Glomerular visceral epithelial cell (primary cell): ENCODE measurements around the gene SLPI.
A peak's percentile ranks its signal among the peaks of the same experiment; 100 is the strongest.

Experiments used
- DNase-seq: peaks from one replicate; pipeline ENCODE4 v3.0.0-alpha.2; 2016; ENCODE audit errors: extremely low spot score

Gene SLPI, protein sequence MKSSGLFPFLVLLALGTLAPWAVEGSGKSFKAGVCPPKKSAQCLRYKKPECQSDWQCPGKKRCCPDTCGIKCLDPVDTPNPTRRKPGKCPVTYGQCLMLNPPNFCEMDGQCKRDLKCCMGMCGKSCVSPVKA

DNA sequence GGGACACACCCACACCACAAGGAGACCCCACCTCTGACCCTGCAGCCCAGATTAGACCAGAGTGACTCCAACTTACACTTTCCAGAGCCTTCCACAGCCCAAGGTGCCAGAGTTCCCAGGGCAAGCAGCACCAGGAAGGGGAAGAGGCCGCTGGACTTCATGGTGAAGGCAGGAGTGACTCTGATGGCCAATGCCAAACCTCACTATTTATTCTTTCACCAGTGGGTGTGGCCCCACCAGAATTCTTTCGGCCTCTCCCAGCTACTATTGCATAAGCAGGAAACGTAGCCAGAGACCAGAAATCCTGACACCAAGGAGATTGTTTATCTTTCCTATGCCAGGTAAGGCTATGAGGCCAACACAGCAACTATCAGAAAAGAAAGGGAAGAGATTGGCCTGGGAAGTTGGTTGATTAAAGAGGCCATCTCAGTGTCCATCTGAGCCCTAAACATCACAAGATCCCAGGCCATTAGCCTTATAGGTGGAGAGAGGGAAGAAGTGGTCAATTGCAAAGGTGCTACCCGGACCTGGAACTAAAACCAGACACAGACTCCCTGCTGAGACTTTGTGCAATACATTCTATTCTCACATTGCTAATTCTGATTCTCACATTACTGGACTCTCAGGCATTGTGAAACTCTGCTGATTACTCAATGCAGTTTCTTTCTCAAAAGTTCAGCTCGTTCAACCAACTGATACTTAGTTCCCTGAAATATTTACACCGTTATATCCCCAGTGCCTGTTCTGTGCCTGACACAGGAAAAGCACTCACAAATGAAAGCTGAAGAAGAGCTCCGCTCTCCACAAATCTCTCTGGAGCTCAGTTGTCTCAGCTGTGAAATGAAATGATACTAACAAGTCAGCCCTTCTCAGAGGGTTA, at the start of gene SLPI:
SLPI (minus strand) TSS at position 182 of the 880 bp plus-strand sequence; CDS start at position 161, 21 bp downstream.
- no peak for DNase-seq

DNA sequence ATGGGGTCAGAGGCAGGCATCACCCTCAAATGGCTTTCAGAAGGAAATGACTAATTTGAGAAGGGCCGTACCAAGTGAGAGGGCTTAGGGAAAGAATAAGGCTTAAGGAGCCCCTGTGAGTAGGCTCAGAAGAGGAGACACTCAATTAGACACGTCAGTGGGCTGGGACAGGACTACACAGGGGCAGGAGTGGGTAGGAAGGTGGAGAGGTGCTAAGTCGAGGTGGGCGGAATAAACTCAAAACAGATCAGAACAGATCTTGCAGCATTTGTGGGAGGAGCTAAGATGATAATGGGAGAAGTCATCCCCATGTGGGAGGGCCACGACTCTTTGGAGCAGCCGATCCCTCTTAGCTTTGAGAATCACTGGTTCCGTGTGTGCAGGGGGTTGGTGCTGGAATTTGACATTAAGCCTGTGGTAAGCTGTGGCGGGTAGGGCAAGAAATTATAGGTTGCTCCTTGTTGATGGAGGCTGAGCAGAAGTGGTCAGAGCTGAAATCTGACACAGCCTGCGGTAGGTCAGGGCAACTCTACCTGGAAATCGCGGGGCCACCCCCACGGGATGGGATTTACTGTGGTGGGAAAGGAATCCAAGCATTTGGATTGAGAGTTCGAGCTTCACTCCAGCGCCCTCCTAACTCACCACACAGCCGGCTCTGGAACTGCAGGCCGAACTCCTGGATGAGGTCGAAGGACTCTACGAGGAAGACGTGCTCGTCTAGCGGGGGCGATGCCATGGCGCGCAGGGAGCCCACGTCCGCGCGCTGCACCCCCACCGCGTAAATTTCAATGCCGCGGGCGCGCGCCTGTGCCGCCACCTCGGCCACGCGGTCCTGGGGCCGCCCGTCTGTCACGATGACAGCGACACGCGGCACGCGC, 49.5 kb upstream of the SLPI start:
- DNase-seq = no peak

DNA sequence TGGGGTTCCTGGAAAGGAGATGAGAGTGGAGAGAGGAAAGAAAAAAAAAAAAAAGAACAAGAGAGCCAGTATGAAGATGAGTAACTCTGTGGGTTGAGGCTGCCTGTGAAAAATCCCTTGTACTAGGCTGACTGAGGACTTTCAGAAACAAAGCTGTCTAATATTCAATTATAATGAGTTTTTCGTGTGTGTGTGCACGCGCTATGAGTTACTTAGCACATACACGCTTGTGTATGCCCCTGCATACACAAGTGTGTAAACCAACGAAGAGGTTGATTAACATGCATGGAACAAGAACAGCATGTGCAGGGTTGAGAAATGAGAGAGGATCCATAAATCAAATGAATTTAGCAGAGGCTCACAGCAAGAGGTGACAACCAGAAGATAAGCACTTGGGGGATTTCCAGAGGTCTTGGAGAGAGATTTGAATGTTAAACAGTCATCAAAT, 47.5 kb upstream of the SLPI start:
- DNase-seq = no peak

DNA sequence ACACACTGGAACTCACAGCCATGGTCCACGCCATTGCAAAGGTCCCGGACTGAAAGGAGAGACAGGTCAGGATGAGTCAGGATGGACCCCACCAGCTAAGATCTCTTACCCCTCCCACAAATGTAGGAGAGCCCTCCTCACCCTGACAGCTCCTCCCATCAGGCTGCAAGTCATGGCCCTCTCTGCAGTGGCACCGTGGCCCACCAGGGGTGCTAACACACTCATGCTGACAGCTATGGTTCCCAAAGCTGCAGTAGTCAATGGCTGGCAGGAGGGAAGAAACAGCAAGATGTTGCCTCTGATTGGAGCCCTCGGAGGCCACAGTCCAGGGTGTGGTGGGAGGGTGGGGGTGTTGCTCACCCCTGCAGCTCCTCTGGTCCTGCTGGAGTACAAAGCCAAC, 46.6 kb upstream of the SLPI start:
- DNase-seq = peak; percentile 37

DNA sequence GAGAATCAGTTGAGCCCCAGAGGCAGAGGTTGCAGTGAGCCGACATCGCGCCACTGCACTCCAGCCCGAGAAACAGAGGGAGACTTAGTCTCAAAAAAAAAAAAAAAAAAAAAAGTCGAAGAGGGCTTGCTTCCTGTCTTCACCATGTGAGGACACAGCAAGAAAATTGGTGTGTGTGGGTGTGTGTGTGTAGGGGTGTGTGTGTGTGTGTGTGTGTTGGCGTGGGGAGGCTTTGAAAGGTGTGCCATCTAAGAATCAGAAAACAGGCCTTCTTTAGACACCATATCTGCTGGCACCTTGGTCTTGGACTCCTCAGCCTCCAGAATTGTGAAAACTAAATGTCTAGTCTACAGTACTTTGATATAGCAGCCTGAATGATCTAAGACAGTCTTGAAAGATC, 45.4 kb upstream of the SLPI start:
- no peak for DNase-seq

DNA sequence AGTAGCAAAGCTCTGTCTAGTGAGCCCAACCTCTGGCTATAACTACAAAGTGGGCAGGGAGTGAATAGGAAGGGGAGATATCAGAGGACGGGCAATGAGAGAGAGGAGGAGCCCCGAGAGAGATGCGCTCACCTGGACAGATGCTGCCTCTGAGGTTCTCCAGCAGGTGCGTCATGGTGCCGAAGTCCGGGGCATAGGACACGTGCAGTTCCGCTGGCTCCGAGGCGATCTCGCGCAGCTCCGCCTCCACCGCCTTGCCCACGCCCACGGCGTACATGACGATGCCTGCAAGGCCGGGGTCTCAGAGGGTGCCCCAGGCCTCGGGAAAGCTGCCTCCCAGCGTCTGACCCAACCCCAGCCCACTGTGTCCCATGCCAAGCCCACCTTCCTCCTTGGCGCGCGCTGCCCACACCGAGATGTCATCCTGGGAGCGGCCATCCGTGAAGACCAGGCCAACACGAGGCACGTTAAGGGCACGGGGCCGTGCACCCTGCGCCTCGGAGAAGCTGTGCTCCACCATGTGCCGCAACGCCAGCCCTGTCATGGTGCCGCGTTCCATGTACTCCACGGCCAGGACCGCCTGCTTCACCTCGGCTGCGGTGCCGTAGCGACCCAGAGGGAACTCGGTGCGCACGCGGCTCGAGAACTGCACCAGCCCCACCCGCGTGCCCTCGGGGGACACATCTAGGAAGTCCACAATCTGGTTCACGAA, 43.6 kb upstream of the SLPI start:
- no peak for DNase-seq

DNA sequence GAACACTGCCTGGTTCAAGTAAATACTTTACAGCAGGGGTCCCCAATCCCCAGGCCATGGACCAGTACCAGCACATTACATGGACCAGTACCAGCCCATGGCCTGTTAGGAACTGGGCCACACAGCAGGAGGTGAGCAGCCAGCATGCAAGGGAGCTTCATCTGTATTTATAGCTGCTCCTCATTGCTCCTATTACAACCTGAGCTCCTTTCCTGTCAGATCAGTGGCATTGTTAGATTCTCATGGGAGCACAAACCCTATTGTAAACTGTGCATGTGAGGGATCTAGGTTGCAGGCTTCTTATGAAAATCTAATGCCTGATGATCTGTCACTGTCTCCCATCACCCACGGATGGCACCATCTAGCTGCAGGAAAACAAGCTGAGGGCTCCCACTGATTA, 40.3 kb upstream of the SLPI start:
- DNase-seq = no peak

DNA sequence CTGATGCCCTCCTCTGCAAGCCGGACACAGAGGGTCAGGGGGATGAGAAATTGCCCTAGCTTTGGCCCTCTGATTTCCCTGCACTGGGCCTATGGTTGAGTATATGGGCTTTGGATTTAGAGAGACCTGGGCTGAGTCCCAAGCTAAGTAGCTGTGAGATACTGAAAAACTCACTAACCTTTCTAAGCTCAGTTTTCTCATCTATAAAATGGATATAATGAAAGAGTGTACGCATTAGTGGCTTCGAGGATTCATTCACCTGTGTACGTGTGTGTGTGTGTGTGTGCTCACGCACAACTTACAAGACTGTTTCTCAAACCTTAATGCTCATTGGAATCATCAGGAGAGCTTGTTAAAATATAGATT, 39.6 kb upstream of the SLPI start:
- DNase-seq = no peak

DNA sequence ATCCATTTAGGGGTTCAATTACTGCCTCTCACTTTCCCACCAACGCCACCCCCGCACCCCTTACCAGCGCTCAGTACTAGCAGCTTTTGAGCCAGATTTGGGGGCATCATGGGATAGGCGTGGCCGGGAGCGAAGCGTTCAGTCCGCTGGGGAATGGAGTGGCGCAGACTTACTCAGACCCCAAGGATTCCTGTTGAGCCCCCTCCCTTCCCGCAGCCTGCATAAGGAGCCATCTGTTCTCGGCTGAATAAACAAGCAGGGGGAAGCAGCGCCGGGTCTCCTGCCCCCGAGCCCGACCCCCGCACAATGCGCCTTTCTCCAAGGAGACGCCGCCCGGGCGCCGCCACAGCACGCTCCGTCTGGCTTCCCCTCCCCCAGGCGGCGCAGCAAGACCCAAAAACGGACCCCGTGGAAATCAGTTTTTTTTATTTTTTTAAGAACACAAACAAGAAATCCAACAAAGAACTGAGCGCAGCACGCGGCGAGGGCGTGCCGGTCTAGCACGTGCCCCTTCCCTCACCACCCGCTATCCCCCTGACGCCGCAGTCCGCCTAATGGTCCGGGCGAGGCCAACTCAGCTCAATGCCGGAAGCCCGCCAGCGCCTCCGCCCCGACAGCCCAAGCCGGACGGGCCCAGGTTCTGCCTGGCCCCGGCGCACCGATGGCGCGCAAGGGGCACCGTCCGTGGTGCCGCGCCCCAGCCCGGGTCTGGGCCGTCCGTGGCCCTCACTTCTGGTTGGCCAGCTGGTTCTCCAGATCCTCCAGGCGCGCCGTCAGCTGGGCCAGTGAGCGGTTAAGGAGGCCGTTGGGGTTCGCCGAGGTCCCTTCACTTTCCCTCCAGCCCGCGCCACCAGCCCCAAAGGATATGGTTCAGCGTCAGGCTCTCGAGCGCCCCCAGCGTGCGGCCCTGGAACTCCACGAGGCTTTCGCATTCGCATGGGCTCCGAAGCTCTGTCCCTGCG, 39.0 kb upstream of the SLPI start:
- DNase-seq = peak; percentile 82

DNA sequence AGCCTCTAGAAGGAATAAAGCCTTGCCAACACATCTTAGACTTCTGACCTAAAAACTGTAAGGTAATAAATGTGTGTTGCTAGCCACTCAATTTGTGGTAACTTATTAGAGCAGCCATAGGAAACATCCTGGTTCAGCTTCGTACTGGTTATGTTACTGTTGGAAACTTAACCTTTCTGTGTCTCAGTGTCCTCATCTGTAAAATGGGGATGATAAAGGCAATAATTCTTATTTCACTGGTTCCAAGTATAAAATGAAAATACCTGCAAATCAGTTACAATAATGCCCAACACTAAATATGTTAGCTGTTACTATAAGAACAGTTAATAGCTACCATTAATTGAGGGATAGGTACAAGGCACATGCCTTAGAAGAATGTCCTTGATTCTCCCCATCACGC, 38.0 kb upstream of the SLPI start:
- DNase-seq = no peak

DNA sequence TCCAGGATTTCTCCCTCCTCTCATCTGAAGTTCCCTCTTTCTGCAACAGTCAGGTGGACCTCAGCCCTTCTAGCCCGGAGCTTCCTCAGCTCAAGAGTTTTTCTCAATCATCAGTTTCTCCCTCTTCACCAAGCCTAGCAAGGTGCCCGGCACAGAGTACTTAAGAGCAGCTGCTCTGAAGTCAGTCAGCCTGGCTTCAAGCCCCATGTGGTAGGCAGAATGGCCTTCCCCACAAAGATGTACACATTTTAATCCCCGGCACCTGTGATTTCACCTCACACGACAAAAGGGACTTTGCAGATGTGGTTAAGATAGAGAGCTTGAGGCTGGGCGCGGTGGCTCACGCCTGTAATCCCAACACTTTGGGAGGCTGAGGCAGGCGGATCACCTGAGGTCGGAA, 37.2 kb upstream of the SLPI start:
- DNase-seq = no peak

DNA sequence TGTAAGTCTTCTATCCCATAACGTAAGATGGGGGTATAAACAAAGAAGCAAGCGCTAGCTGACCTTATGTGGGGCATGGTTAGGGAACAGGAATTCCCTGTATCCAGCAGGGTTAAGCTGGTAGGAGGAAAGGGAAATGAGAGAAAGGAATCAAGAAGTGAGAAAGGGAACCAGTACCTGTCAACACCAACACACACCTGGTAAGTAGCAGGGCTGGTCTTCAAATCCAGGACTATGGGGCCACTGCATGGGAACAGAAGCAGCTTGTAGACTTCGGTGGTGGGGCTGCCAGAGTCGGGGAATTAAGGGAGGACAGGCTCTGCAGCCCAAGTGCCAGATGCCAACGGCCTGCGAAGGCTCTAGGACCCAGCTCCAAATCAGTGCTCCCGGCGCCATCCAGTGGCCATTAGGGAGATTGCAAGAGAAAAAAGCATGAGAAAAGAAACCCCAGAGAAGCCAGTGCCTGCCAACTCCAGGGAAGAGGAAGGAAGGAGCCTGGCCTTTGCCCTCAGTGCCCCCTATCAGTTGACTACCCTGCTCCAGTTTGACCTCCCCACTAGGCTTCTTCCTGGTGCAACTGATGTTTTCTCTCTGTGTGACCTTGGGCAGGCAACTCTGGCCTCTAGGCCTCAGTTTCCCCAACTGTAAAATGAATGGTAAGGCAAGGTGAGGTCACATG, 36.5 kb upstream of the SLPI start:
- peak; percentile 86 for DNase-seq

DNA sequence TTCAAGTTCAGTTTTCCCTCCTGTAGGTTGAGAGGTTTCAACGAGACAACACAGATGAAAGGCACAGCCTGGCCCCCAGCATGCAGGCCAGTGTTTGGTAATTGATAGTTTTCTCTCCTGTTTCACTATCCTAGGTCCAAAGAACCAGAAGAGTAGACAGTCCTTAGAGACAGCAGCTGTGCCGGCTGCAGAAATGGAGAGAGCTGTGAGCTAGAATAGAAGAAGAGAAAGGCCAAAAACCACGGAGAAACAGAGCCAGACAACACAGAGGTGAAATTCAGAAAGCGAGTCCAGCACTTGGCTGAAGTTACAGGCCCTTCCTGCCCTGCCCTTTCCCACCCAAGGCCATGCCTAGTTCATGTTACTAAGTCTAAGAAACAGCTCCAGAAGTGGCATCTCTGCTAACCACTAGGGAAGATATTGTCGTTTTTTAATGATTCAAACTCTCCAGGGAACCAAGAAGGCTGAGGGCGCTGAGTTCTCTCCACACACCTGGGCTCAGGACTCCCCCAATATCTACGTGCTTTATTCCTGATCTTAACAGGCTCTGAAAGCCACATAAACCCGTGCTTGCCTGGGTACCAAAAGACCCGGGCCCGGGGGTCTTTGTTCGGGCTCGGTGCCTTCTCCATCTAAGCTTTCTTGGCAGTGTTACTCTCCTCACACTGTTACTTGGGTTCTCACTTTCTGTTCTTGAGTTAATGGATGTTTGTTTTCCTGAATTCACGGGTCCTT, 35.7 kb upstream of the SLPI start:
- DNase-seq = no peak

DNA sequence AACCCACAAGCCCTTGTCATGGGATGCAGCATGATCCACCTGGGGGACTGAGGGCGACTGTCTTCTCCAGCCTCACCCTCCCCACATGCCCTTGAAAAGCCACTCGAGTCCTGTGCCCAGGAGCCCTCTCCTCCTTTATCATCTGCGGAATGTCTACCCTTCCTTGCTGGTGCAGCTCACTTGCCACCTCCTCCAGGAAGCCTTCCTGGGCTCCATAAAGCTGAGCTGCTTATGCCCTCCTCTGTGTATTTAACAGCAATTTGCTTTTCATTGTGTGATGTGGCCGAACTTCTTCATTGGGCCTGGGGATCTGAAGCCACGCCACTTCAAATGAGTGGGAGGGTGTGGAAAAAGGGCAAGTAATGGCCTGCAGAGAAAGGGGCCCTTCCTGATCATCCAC, 34.5 kb upstream of the SLPI start:
- no peak for DNase-seq

DNA sequence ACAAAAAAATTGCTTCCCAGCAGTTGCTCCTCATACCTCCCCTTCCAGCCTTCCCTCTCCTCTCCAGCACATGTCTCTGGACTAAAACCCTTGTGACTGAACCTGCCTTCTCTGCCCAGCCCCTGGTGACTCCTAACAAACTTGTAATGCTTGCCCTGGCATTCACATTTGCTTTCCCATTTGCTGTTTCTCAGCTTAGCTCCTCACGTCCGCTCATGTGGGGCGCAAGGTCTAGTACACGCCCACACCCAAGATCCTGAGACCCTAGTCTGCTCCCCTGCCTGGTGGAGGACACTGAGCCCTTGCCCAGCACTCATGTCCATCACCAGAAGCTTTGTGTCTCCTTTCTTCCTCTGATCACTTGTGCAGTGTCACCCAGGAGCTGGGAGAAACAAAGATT, 34.0 kb upstream of the SLPI start:
- DNase-seq = no peak

DNA sequence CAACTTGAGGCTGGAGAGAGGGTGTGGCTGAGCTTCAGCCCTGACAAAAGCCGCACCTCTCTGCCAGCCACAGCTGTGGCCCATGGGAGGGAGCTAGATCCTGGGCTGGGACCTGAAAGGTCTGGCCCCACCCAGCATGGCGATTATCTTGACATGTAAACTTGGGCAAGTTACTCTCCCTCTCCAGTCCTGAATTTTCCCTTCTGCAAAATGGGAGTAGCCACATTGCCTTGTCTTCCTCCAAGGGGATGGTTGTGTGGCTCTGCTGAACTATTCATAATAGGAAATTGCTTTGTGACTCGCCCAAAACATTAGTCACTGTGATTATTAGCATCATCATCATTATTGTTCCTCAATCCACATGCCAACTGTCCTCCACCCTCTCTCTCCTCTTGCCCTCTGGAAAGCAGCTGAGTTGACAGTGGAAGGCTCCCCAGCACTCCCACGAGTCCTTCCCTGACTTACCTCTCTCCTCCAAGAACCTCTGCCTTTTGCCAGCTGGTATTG, 29.2 kb upstream of the SLPI start:
- DNase-seq = no peak

DNA sequence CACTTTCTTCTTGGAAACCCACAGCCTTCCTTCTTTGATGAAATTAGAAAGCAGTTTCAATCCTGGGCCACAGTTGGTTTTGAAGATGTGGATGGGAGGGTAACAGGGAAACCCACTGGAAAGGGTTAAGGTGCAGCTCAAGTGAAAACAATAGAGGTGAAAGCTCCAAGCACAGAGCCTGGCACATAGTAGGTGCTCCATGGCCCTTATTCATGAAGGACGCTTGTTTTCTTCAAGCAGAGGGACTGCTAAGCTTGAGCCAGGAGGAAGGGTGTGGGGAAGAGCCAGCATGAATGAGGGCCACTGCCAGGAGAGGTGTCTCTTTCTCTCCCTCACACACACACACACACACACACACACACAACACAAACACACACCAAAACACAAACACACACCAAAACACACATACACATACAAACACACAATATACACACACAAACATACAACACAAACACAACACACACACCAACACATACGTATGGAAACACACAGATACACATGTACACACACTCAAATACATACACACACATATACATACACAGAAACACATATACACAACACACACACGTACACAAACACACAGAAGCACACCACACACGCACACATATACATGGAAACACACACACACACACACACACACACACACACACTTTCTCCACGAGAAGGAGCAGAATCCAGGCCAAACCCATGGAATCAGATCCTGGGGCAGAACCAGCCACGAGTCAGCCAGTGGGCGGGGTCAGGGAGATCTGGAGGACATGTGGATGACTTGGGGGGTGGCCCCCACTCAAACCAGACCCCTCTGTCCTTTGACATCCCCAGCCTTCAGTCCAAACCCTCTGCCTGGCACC, 28.6 kb upstream of the SLPI start:
- DNase-seq = no peak

DNA sequence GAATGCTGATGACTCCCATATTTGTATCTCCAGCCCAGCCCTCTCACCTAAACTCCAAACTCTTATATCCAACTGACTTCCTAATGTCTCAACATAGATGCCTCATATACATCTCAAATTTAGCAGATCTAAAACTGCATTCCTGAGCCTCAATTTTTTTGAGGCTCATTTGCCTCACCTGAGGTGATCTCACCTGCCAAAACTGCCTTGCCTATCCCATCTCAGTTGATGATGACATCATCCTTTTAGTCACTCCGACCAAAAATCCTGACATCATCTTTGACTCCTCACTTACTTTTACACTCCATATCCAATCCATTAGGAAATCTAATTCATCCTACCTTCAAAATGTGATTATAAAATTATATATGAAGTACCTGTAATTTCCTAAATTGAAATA, 25.6 kb upstream of the SLPI start:
- DNase-seq = no peak
